ENCODE data around the gene EIF4EBP3. TPM values are rescaled to one million over a fixed set of nuclear protein-coding genes. Genes with fewer than 3 reads are reported as not detected.

EIF4EBP3 gene
- total RNA-seq, 1 experiment from 2014 or later, result 8.4 TPM

GRCh38 chr5:140574165-140574564 is 26.7 kb downstream of the EIF4EBP3 start:
- no peak for ATAC-seq
- TF ChIP-seq RELA (CRISPR knock-in tag; IDR thresholded peaks at IDR 0.05; ENCODE audit: borderline replicate concordance) (no peak), TEAD1 (CRISPR knock-in tag; IDR thresholded peaks at IDR 0.05) (no peak), NFYB (CRISPR knock-in tag; conservative IDR thresholded peaks at IDR 0.05; ENCODE audit: low read depth) (no peak), PREB (CRISPR knock-in tag; IDR thresholded peaks at IDR 0.05; ENCODE audit: borderline replicate concordance) (no peak), PRRX2 (CRISPR knock-in tag; IDR thresholded peaks at IDR 0.05) (no peak), ETV6 (CRISPR knock-in tag; IDR thresholded peaks at IDR 0.05) (no peak), FOXP1 (CRISPR knock-in tag; IDR thresholded peaks at IDR 0.05; ENCODE audit: borderline replicate concordance) (no peak), ZNF232 (CRISPR knock-in tag; IDR thresholded peaks at IDR 0.05) (no peak), E2F4 (CRISPR knock-in tag; IDR thresholded peaks at IDR 0.05; ENCODE audit: borderline replicate concordance, low read depth) (no peak), NR2C2 (CRISPR knock-in tag; IDR thresholded peaks at IDR 0.05) (no peak), ZBTB43 (CRISPR knock-in tag; IDR thresholded peaks at IDR 0.05) (no peak), KAT7 (CRISPR knock-in tag; IDR thresholded peaks at IDR 0.05; ENCODE audit: borderline replicate concordance) (no peak), GABPB1 (CRISPR knock-in tag; IDR thresholded peaks at IDR 0.05) (no peak), USF2 (CRISPR knock-in tag; IDR thresholded peaks at IDR 0.05) (no peak), HMGXB4 (CRISPR knock-in tag; IDR thresholded peaks at IDR 0.05) (no peak), FOXK1 (CRISPR knock-in tag; IDR thresholded peaks at IDR 0.05) (no peak)
- TF ChIP-seq, protein P1, sequence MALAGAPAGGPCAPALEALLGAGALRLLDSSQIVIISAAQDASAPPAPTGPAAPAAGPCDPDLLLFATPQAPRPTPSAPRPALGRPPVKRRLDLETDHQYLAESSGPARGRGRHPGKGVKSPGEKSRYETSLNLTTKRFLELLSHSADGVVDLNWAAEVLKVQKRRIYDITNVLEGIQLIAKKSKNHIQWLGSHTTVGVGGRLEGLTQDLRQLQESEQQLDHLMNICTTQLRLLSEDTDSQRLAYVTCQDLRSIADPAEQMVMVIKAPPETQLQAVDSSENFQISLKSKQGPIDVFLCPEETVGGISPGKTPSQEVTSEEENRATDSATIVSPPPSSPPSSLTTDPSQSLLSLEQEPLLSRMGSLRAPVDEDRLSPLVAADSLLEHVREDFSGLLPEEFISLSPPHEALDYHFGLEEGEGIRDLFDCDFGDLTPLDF (CRISPR knock-in tag; IDR thresholded peaks at IDR 0.05), result no peak
- TF ChIP-seq, protein P2, sequence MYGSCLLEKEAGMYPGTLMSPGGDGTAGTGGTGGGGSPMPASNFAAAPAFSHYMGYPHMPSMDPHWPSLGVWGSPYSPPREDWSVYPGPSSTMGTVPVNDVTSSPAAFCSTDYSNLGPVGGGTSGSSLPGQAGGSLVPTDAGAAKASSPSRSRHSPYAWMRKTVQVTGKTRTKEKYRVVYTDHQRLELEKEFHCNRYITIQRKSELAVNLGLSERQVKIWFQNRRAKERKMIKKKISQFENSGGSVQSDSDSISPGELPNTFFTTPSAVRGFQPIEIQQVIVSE (CRISPR knock-in tag; IDR thresholded peaks at IDR 0.05; ENCODE audit: borderline replicate concordance), result no peak
- TF ChIP-seq, protein P3, sequence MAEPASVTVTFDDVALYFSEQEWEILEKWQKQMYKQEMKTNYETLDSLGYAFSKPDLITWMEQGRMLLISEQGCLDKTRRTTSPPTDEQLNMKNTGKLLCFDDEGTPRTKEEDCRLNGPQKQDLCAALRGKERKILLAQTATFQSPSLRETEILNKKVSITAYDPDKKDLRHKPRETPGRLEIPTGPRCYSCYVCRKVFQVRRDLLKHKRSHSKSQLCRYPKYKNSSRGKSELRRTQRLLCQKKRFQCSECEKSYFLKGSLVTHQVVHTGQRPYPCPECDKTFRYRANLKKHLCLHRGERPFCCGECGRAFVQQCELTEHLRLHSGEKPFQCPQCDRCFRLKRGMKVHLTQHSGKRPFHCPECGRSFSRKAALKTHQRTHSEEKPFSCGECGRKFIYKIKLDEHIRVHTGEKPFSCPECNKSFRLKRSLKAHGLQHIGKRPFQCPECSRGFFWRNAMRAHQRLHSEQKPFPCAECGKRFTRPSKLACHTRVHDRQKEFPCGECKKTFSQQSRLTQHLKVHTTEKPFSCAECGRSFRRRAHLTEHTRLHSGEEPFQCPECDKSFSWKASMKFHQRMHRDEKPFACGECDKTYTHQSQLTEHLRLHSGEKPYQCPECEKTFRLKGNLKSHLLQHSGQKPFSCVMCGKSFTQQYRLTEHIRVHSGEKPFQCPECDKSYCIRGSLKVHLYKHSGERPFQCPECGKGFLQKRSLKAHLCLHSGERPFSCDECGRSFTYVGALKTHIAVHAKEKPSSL (CRISPR knock-in tag; conservative IDR thresholded peaks at IDR 0.05), result no peak
- TF ChIP-seq, protein P4, sequence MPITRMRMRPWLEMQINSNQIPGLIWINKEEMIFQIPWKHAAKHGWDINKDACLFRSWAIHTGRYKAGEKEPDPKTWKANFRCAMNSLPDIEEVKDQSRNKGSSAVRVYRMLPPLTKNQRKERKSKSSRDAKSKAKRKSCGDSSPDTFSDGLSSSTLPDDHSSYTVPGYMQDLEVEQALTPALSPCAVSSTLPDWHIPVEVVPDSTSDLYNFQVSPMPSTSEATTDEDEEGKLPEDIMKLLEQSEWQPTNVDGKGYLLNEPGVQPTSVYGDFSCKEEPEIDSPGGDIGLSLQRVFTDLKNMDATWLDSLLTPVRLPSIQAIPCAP (CRISPR knock-in tag; IDR thresholded peaks at IDR 0.05), result no peak
- Mint-ChIP-seq H3K4me1 (no peaks in the 10 kb centered on the region), H3K9me3 (no peaks in the 10 kb centered on the region; the same call in 1 of the 2 replicates), H3K36me3 (no peaks in the 10 kb centered on the region), H3K27ac (no peak overlapping the region), H3K4me3 (no peak overlapping the region), H3K27me3 (ENCODE audit: low read depth) (peaks cover 5% of the 10 kb centered on the region)
- ChIA-PET CTCF (interaction anchor here (1.8 kb wide), 1 partner anchor 61 kb away, joined by 7 read pairs; no protein-coding TSS in a partner anchor), POLR2A (no interaction called here)
- DNase-seq (ENCODE audit: low spot score), result no peak
